Measurements from ENCODE around the gene LAMP5. TPM values are rescaled to one million over a fixed set of nuclear protein-coding genes. Genes with fewer than 3 reads are reported as not detected.

LAMP5 gene
- total RNA-seq, 2 donors from 2014 or later, result not detected

- H3K36me3 ChIP-seq (replicated peaks in 1 of 2; ENCODE audit: insufficient read depth in 1 of 2, low read depth in 2 of 2), result no peaks in the 10 kb centered on the region
- no peak overlapping the region for H3K27ac ChIP-seq
- H3K4me1 ChIP-seq, result peaks cover 9% of the 10 kb centered on the region
- no peaks in the 10 kb centered on the region for H3K9me3 ChIP-seq
- no peak for TF ChIP-seq POLR2A (IDR thresholded peaks at IDR 0.05)
- no peak for TF ChIP-seq CTCF (IDR thresholded peaks at IDR 0.05)
- intact Hi-C loops (cut with DNase I), result no loop called here
- peaks cover 0 to 17% of the 10 kb centered on the region in 2 donors for H3K27me3 ChIP-seq
- DNase-seq (peak in 1 of 4 donors; percentile 14), ATAC-seq (no peak)
- 37 to 46% methylated on average over 9 of the region's 9 CpGs for WGBS, 2 donors
- H3K4me3 ChIP-seq, result no peak overlapping the region
Measured at GRCh38 chr20:9503526-9504245, 10.7 kb upstream of the LAMP5 start.

GRCh38 chr20:9506280-9506821 lies 8.0 kb upstream of the LAMP5 start:
- Histone ChIP-seq H3K4me1 (peaks cover 9% of the 10 kb centered on the region), H3K36me3 (replicated peaks in 1 of 2; ENCODE audit: insufficient read depth in 1 of 2, low read depth in 2 of 2) (no peaks in the 10 kb centered on the region), H3K27ac (no peak overlapping the region), H3K27me3 (peaks cover 0 to 17% of the 10 kb centered on the region in 2 donors), H3K9me3 (no peaks in the 10 kb centered on the region), H3K4me3 (no peak overlapping the region)
- no peak for DNase-seq
- TF ChIP-seq POLR2A (IDR thresholded peaks at IDR 0.05) (no peak), CTCF (IDR thresholded peaks at IDR 0.05) (no peak)
- ATAC-seq, result no peak
- 21 to 29% methylated on average over 19 to 34 of the region's 34 CpGs for WGBS, 2 donors
- intact Hi-C loops (cut with DNase I), result no loop called here

- intact Hi-C loops (cut with DNase I), result no loop called here
- H3K9me3 ChIP-seq, result no peaks in the 10 kb centered on the region
- H3K4me3 ChIP-seq, result no peak overlapping the region
- peaks cover 0 to 17% of the 10 kb centered on the region in 2 donors for H3K27me3 ChIP-seq
- ATAC-seq, result no peak
- no peak overlapping the region for H3K27ac ChIP-seq
- H3K4me1 ChIP-seq, result peaks cover 9% of the 10 kb centered on the region
- DNase-seq, result no peak
- TF ChIP-seq POLR2A (IDR thresholded peaks at IDR 0.05) (no peak), CTCF (IDR thresholded peaks at IDR 0.05) (no peak)
- 6 to 15% methylated on average over 10 to 31 of the region's 31 CpGs for WGBS, 2 donors
- H3K36me3 ChIP-seq (replicated peaks in 1 of 2; ENCODE audit: insufficient read depth in 1 of 2, low read depth in 2 of 2), result no peaks in the 10 kb centered on the region
Measured at GRCh38 chr20:9506964-9507369, 7.4 kb upstream of the LAMP5 start.

GRCh38 chr20:9507544-9508239 lies 6.7 kb upstream of the LAMP5 start:
- Histone ChIP-seq H3K4me1 (peaks cover 9% of the 10 kb centered on the region), H3K27me3 (peaks cover 0 to 17% of the 10 kb centered on the region in 2 donors), H3K27ac (no peak overlapping the region), H3K4me3 (no peak overlapping the region), H3K9me3 (no peaks in the 10 kb centered on the region), H3K36me3 (replicated peaks in 1 of 2; ENCODE audit: insufficient read depth in 1 of 2, low read depth in 2 of 2) (no peaks in the 10 kb centered on the region)
- 4 to 19% methylated on average over 27 to 30 of the region's 37 CpGs for WGBS, 2 donors
- no peak for DNase-seq
- ATAC-seq, result no peak
- intact Hi-C loops (cut with DNase I), result no loop called here
- TF ChIP-seq POLR2A (IDR thresholded peaks at IDR 0.05), result no peak
- no peak for TF ChIP-seq CTCF (IDR thresholded peaks at IDR 0.05)
